ENCODE measurements around the gene ZNF605. TPM values are rescaled to one million over a fixed set of nuclear protein-coding genes. Genes with fewer than 3 reads are reported as not detected.

ZNF605 gene
- total and polyA plus RNA-seq, 9 donors, result 5.2 to 20.9 (median 10.5) TPM

DNA sequence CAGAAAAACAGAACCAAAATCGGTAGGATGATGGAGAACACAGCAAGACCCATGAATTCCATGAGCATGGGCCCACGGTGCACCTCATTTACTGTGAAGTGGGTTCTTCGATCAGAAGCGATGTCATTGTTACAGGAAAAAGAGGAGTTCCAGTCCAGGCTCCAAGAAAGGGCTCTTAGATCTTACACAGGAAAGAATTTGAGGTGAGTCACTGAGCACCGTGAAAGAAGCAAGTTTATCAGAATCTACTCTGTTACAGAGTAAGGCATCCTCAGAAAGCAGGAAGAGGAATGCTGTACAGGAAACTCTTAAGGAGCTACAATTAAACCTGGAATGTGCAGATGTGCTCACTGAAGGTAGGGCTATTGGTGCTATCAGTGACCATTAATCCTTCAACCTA is 57.1 kb downstream of the ZNF605 start:
- H3K27ac ChIP-seq, result no peak overlapping the region
- no peaks in the 10 kb centered on the region for H3K27me3 ChIP-seq
- TF ChIP-seq, protein P1, sequence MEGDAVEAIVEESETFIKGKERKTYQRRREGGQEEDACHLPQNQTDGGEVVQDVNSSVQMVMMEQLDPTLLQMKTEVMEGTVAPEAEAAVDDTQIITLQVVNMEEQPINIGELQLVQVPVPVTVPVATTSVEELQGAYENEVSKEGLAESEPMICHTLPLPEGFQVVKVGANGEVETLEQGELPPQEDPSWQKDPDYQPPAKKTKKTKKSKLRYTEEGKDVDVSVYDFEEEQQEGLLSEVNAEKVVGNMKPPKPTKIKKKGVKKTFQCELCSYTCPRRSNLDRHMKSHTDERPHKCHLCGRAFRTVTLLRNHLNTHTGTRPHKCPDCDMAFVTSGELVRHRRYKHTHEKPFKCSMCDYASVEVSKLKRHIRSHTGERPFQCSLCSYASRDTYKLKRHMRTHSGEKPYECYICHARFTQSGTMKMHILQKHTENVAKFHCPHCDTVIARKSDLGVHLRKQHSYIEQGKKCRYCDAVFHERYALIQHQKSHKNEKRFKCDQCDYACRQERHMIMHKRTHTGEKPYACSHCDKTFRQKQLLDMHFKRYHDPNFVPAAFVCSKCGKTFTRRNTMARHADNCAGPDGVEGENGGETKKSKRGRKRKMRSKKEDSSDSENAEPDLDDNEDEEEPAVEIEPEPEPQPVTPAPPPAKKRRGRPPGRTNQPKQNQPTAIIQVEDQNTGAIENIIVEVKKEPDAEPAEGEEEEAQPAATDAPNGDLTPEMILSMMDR (IDR thresholded peaks at IDR 0.05), result no peak
- TF ChIP-seq POLR2A (IDR thresholded peaks at IDR 0.05) (no peak), EP300 (IDR thresholded peaks at IDR 0.05) (no peak)
- H3K9me3 ChIP-seq, result no peaks in the 10 kb centered on the region
- intact Hi-C loops (cut with DNase I), result no loop called here
- no peaks in the 10 kb centered on the region for H3K4me1 ChIP-seq (ENCODE audit: insufficient read depth)
- H3K4me3 ChIP-seq, result no peak overlapping the region
- no peak for DNase-seq
- no peaks in the 10 kb centered on the region for H3K36me3 ChIP-seq
- 62 to 78% (median 71%) methylated on average over 5 of the region's 5 CpGs for WGBS, 3 donors

DNA sequence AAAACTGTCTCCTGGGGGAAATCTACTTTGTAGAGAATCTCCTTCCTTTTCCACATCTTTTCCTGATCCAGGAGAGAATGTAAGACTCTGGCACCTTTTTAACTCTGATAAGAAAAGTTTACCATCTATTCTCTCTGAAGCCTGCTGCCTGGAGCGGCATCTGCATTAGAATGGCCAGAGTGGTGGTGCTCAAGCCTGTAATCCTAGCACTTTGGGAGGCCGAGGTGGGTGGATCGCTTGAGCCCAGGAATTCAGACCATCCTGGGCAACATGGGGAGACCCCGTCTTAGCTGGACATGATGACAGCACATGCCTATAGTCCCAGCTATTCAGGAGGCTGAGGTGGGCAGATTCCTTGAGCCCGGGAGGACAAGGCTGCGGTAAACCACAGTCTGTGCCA is 67.3 kb downstream of the ZNF605 start:
- peak overlapping the region in 1 of 2 donors; percentile 90 for H3K27ac ChIP-seq
- WGBS, 3 donors, result 71 to 78% (median 72%) methylated on average over 6 of the region's 6 CpGs

DNA sequence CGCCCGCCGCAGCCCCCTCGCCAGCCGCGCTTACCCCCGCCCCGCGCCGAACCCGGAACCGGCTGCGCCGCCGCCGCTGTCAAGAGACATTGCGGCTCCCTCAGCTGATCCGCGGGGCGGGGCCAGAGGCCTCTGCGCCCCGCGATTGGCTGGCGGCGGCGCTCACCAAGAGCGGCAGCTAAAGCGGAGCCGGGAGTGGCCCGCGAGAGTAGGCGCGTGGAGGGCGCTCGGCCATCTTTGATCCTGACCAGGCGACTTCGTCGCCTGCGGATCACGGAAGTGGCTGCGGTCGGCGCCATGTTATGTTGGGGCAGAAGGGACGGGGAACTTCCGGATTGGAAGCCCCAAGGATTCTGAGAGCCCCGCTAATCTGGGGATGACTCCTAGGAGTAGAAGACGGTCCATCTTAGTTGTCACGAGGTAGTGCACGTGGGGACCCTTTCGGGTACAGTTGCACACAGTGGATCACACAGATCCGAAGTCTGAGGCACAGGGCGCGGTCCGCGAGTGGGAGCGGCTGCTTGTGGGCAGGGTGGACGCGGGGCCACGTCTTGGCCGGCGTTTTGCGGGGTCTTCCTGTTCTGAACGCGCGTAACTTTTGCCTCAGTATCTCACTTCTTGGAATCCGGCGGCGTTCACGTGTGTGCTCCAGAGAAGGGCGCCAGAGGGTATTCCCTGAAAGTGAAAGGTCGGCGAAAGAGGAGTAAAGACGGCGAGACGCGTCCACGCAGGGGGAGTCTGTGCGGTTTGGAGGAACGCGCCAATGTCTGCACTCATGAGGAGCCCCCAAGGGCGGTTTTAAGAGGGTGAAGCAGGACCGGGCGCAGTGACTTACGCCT is 68.4 kb downstream of the ZNF605 start, which contains the start of gene CHFR:
TSS of gene CHFR (minus strand) at position 93 of the 839 bp plus-strand sequence. CDS start 277 bp downstream, outside the sequence.
- 0 to 1% (median 1%) methylated on average over 64 to 84 of the region's 84 CpGs for WGBS, 3 donors
- H3K9me3 ChIP-seq, result no peaks in the 10 kb centered on the region
- no peak for TF ChIP-seq EP300 (IDR thresholded peaks at IDR 0.05)
- TF ChIP-seq POLR2A (IDR thresholded peaks at IDR 0.05), result no peak
- TF ChIP-seq, protein P1 (IDR thresholded peaks at IDR 0.05), result no peak
- no peaks in the 10 kb centered on the region for H3K4me1 ChIP-seq (ENCODE audit: insufficient read depth)
- intact Hi-C loops (cut with DNase I), result no loop called here
- H3K27ac ChIP-seq, result peak within 1 kb of the TSS; percentile 47 to 90
- no peaks in the 10 kb centered on the region for H3K27me3 ChIP-seq
- H3K4me3 ChIP-seq, result peak within 1 kb of the TSS; percentile 91
- H3K36me3 ChIP-seq, result no peaks in the 10 kb centered on the region
- peak; percentile 95 to 97 (median 95) for DNase-seq

More for the DNA sequence above, 67.3 kb downstream of the ZNF605 start:
- Histone ChIP-seq H3K36me3 (no peaks in the 10 kb centered on the region), H3K9me3 (no peaks in the 10 kb centered on the region), H3K4me3 (no peak overlapping the region), H3K4me1 (ENCODE audit: insufficient read depth) (no peaks in the 10 kb centered on the region), H3K27me3 (no peaks in the 10 kb centered on the region)
- intact Hi-C loops (cut with DNase I), result no loop called here
- TF ChIP-seq, protein P1 (IDR thresholded peaks at IDR 0.05), result no peak
- no peak for TF ChIP-seq POLR2A (IDR thresholded peaks at IDR 0.05)
- TF ChIP-seq EP300 (IDR thresholded peaks at IDR 0.05), result no peak
- DNase-seq, result no peak

DNA sequence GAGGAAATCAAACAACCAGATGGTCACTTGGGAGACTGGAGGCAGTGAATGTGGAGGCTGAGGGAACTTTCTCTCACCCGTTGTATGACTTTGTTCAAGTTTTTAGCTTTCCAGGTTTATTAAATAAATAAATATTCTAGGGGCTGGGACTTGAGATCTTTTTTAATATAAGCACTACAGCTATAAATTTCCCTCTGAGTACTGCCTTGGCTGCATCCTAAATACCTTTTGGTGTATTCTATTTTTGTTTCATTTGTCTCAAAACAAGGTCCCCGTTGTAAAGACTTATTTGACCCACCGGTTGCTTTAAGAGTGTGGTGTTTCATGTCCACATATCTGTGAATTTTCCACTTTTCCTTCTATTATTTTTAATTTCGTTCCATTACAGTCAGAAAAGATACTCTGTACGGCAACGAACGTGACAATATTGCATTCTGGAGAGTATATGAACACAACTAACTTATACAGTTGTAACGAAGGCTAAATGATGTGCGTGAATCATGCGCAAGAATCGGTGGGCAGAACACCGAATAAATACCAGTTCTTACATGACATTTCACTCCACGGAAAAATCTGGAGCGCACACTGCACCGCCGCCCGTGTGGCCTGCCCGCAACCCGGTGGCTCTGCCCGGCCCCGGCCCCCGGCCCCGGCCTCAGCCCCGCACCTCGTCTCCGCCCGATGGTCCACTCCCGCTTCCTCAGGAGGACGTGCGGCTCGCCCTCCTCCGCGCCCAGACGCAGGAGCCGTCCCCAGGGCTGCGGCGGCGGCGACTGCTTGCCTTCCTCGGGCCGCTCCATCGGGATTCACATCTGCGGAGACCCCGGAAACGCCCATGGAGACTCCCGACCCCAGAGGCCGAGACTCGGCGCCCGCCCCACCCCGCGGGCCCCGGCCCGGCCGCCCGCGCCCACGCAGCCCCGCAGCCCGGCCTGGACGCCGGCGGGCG is 69.3 kb downstream of the ZNF605 start:
- 6 to 34% (median 9%) methylated on average over 14 to 64 of the region's 64 CpGs for WGBS, 3 donors
- Histone ChIP-seq H3K27me3 (no peaks in the 10 kb centered on the region), H3K4me1 (ENCODE audit: insufficient read depth) (no peaks in the 10 kb centered on the region), H3K9me3 (no peaks in the 10 kb centered on the region), H3K36me3 (no peaks in the 10 kb centered on the region), H3K4me3 (peak overlapping the region; percentile 91), H3K27ac (no peak overlapping the region)
- no peak for DNase-seq
- intact Hi-C loops (cut with DNase I), result no loop called here
- no peak for TF ChIP-seq EP300 (IDR thresholded peaks at IDR 0.05)
- no peak for TF ChIP-seq POLR2A (IDR thresholded peaks at IDR 0.05)
- TF ChIP-seq, protein P1 (IDR thresholded peaks at IDR 0.05), result no peak

Measured in ovary (tissue), 9 donors.